Gastrocnemius medialis (tissue), 4 donors: Measurements from ENCODE around the gene KHDRBS2. TPM values are rescaled to one million over a fixed set of nuclear protein-coding genes. Genes with fewer than 3 reads are reported as not detected.

Experiments used
- ATAC-seq, 2 donors: fragments of 150-250 bp; one replicate each; pipeline ENCODE4 v1.9.1; 2016
- DNase-seq, 2 donors: peaks; one replicate each; pipeline ENCODE4 v3.0.0-alpha.2; 2019
- H3K27ac ChIP-seq, 4 donors: fragments of 200-600 bp; sonication (generic); 1 replicate in 1 of 4; 2 replicates in 3 of 4; pipeline ENCODE4 v1.5.1; 2016 to 2018; ENCODE audit warnings: mild to moderate bottlenecking in 2 of 4, moderate library complexity in 1 of 4
- H3K27me3 ChIP-seq, 3 donors: fragments of 200-600 bp; sonication (generic) in 2 of 3; 1 replicate in 1 of 3; 2 replicates in 2 of 3; pipeline versions ENCODE4 v1.5.1 to v1.6.0; 2016 to 2019; ENCODE audit warnings: mild to moderate bottlenecking in 1 of 3, moderate library complexity in 1 of 3
- H3K36me3 ChIP-seq, 2 donors: fragments of 200-600 bp; sonication (generic) in 1 of 2; one replicate each; pipeline ENCODE4 v1.5.1; 2017 to 2018
- H3K4me1 ChIP-seq, 2 donors: fragments of 200-600 bp; sonication (generic) in 1 of 2; one replicate each; pipeline ENCODE4 v1.5.1; 2016 to 2017; ENCODE audit warnings: mild to moderate bottlenecking in 2 of 2
- H3K4me3 ChIP-seq, 4 donors: fragments of 200-600 bp; sonication (generic) in 3 of 4; 1 replicate in 1 of 4; 2 replicates in 3 of 4; pipeline ENCODE4 v1.5.1; 2016 to 2019; ENCODE audit warnings: mild to moderate bottlenecking in 2 of 4
- H3K9me3 ChIP-seq, 3 donors: fragments of 200-600 bp; sonication (generic) in 2 of 3; 1 replicate in 1 of 3; 2 replicates in 2 of 3; pipeline ENCODE4 v1.5.1; 2016 to 2019
- POLR2A ChIP-seq, 2 donors: fragments of 450-650 bp; IDR thresholded peaks; one replicate each; pipeline ENCODE4 v1.6.1; 2017; ENCODE audit warnings: antibody characterized with exemption in 2 of 2, mild to moderate bottlenecking in 2 of 2, moderate library complexity in 2 of 2
- in situ Hi-C, 4 donors: fragments of 200-750 bp; cut with MboI; loops; one replicate each; pipeline versions ENCODE4 v1.15.0 to v1.8.0; 2017; ENCODE audit warnings: low sequenced_read_pairs in 4 of 4
- intact Hi-C: fragments of 100-400 bp; cut with DNase I; formaldehyde crosslinking; loops from one replicate; pipeline ENCODE4 v1.15.1; 2023; ENCODE audit warnings: low total_unique reads
- total RNA-seq, 4 donors: library from RNA; depleted of rRNA; stranded (reverse); fragments of >200 nt; gene quantifications; one replicate each; pipeline versions ENCODE4 v1.1.0 to v1.2.3, GENCODE V29; 2016
- TF ChIP-seq, protein P1 (sequence below), 5 experiments: fragments of 450-650 bp in 3 of 5; fragments of 200-600 bp in 2 of 5; sonication (generic) in 2 of 5; IDR thresholded peaks in 4 of 5; conservative IDR thresholded peaks in 1 of 5; 1 replicate in 4 of 5; 2 replicates in 1 of 5; pipeline ENCODE4 v1.5.1; 2016 to 2019; ENCODE audit warnings: antibody characterized with exemption in 5 of 5, mild to moderate bottlenecking in 3 of 5, moderate library complexity in 3 of 5

The KHDRBS2 gene
- total RNA-seq, 4 donors from 2014 or later, result 0.44 TPM; not detected in 3

DNA sequence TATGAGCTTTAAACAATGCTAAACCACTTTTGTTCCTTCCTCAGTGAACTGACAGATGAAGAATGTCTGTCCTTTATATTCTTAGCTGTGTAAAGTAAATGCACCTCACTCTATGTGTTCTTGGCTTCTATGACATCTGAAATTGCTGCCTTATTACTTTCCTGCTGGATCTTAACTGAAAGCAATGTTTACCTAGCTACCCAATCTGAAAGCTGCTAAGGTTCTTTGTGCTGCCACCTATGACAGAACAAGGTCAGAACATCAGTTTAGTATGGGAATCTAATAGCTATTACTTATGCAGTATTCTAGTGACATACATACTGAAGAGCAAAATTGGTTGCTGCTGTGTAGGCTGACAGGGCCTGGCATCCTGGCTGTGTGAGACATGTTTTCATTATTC is 444.1 kb downstream of the KHDRBS2 start:
- ATAC-seq (no peak), DNase-seq (no peak)
- Histone ChIP-seq H3K9me3 (no peaks in the 10 kb centered on the region), H3K27me3 (no peaks in the 10 kb centered on the region), H3K36me3 (no peaks in the 10 kb centered on the region), H3K4me1 (no peaks in the 10 kb centered on the region), H3K27ac (no peak overlapping the region), H3K4me3 (no peak overlapping the region)
- in situ Hi-C loops, result no loop called here
- intact Hi-C loops, result no loop called here
- no peak for TF ChIP-seq POLR2A (IDR thresholded peaks at IDR 0.05)
- TF ChIP-seq, protein P1, sequence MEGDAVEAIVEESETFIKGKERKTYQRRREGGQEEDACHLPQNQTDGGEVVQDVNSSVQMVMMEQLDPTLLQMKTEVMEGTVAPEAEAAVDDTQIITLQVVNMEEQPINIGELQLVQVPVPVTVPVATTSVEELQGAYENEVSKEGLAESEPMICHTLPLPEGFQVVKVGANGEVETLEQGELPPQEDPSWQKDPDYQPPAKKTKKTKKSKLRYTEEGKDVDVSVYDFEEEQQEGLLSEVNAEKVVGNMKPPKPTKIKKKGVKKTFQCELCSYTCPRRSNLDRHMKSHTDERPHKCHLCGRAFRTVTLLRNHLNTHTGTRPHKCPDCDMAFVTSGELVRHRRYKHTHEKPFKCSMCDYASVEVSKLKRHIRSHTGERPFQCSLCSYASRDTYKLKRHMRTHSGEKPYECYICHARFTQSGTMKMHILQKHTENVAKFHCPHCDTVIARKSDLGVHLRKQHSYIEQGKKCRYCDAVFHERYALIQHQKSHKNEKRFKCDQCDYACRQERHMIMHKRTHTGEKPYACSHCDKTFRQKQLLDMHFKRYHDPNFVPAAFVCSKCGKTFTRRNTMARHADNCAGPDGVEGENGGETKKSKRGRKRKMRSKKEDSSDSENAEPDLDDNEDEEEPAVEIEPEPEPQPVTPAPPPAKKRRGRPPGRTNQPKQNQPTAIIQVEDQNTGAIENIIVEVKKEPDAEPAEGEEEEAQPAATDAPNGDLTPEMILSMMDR (IDR thresholded peaks at IDR 0.05 in 4 of 5, conservative IDR thresholded peaks at IDR 0.05 in 1 of 5), result no peak

DNA sequence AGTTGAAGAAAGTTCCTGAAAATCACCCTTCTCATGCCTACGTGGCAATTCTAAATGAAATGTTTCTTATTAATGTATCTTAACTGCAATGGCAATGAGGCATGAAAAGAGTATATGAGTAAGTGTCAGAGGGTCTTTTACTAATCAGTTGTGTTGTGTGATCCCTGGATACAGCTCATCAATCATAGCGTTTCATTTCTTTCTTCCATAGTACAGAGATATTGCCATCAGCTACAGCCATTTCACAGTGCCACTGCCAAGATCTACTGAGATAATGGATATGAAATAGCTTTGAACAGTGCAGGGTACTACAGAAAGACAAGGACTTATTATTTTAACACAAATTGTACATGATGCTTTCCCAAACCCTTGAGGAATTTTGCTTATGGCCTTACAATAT is 450.8 kb downstream of the KHDRBS2 start:
- in situ Hi-C loops (no loop called here), intact Hi-C loops (no loop called here)
- Histone ChIP-seq H3K27ac (no peak overlapping the region), H3K27me3 (no peaks in the 10 kb centered on the region), H3K4me1 (no peaks in the 10 kb centered on the region), H3K4me3 (no peak overlapping the region), H3K9me3 (no peaks in the 10 kb centered on the region), H3K36me3 (no peaks in the 10 kb centered on the region)
- TF ChIP-seq POLR2A (IDR thresholded peaks at IDR 0.05), result no peak
- TF ChIP-seq, protein P1 (IDR thresholded peaks at IDR 0.05 in 4 of 5, conservative IDR thresholded peaks at IDR 0.05 in 1 of 5), result no peak
- no peak for ATAC-seq
- no peak for DNase-seq

DNA sequence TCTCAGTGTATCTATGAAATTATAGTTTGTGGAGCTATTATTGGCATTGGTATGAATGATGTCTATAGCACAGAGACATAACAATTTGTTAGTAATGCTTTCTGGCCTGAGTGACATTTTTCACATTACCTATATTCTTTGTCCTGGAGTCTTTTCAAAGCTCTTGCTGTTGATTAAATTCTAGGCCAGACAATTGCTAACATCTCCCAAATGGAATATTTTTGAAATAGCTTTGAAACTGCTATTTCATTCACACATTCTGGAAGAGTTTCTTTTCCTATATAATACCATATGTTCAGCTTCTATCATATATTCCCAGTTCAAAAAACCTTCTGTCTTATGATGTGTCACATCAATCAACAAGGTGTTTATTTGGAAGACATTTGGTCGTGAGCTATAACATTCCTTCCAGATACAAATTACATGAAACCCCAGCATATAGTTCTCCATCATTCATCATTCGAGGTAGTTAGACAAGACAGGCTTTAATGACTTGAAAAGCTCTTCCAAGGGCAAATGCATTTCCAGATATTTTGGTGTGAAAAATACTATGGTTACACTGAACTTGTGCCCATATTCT is 452.8 kb downstream of the KHDRBS2 start:
- Histone ChIP-seq H3K27ac (no peak overlapping the region), H3K4me1 (no peaks in the 10 kb centered on the region), H3K36me3 (no peaks in the 10 kb centered on the region), H3K9me3 (no peaks in the 10 kb centered on the region), H3K4me3 (no peak overlapping the region), H3K27me3 (no peaks in the 10 kb centered on the region)
- intact Hi-C loops, result no loop called here
- TF ChIP-seq POLR2A (IDR thresholded peaks at IDR 0.05), result no peak
- TF ChIP-seq, protein P1 (IDR thresholded peaks at IDR 0.05 in 4 of 5, conservative IDR thresholded peaks at IDR 0.05 in 1 of 5), result no peak
- ATAC-seq, result no peak
- no peak for DNase-seq
- in situ Hi-C loops, result no loop called here

DNA sequence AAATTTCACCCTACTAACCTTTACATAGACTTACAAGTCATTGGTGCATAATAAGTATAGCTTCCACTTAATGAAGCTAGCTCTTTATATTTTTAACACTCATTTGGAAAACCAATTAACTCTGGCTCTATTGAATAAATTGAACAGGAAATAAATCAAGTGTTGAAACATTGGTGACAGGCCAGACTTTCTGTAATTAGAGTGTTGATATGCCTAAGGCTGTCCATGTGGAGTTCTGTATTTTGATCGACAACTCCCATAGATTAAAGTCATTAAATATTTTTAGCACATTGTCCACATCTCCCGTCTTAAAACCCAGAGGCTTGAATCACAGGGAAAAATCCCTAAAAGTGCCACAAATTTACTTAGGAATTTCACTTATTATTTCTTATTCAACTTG is 468.3 kb downstream of the KHDRBS2 start:
- Histone ChIP-seq H3K27ac (no peak overlapping the region), H3K4me1 (no peaks in the 10 kb centered on the region), H3K36me3 (no peaks in the 10 kb centered on the region), H3K4me3 (no peak overlapping the region), H3K9me3 (no peaks in the 10 kb centered on the region), H3K27me3 (no peaks in the 10 kb centered on the region)
- TF ChIP-seq, protein P1 (IDR thresholded peaks at IDR 0.05 in 4 of 5, conservative IDR thresholded peaks at IDR 0.05 in 1 of 5), result no peak
- no peak for TF ChIP-seq POLR2A (IDR thresholded peaks at IDR 0.05)
- DNase-seq, result no peak
- intact Hi-C loops, result no loop called here
- no peak for ATAC-seq
- in situ Hi-C loops, result no loop called here

DNA sequence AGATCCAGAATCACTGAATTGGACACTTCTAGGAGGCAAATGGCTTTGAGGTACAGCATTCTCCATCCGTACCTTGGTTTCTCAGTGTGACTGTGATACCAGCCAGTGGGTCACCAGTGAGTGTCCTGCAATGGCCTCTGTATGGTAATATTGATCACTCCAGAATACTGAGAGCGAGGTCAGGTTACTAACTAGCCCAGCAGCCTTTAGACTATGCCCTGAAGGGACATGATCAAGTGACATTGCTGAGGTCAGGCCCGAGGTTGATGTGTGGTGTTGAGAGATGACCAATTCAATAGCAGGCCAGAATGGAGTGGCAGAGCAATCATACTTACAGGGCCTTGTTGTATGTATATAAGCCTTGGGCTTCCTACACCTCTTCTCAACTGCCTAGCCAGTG is 476.0 kb downstream of the KHDRBS2 start:
- Histone ChIP-seq H3K27ac (no peak overlapping the region), H3K36me3 (no peaks in the 10 kb centered on the region), H3K9me3 (no peaks in the 10 kb centered on the region), H3K4me3 (no peak overlapping the region), H3K27me3 (no peaks in the 10 kb centered on the region), H3K4me1 (no peaks in the 10 kb centered on the region)
- in situ Hi-C loops (no loop called here), intact Hi-C loops (no loop called here)
- DNase-seq, result no peak
- ATAC-seq, result no peak
- TF ChIP-seq, protein P1 (IDR thresholded peaks at IDR 0.05 in 4 of 5, conservative IDR thresholded peaks at IDR 0.05 in 1 of 5), result no peak
- TF ChIP-seq POLR2A (IDR thresholded peaks at IDR 0.05), result no peak
